BLaER1 treated with 17β-estradiol and CSF1 and Interleukin-3, amounts not matched to agents 10 nM and 100 nM (cell line): ENCODE data around the gene TRIM49D1.
"Not testable (repeated sequence)": the region's sequence is repeated elsewhere in the genome, so short reads cannot be mapped to it uniquely, and the experiment has no call there.

ENCODE experiments used
- H3K27ac ChIP-seq, 11 experiments: shearing (Covaris generic); formaldehyde crosslinking; 2 replicates each; pipeline ENCODE4 v1.8.1; 2022
- H3K27me3 ChIP-seq, 11 experiments: shearing (Covaris generic); formaldehyde crosslinking; 2 replicates each; pipeline ENCODE4 v1.8.1; 2022
- H3K36me3 ChIP-seq, 11 experiments: shearing (Covaris generic); formaldehyde crosslinking; 2 replicates each; pipeline ENCODE4 v1.8.1; 2022
- H3K4me1 ChIP-seq, 10 experiments: shearing (Covaris generic); formaldehyde crosslinking; 2 replicates each; pipeline ENCODE4 v1.8.1; 2022
- H3K4me2 ChIP-seq, 11 experiments: shearing (Covaris generic); formaldehyde crosslinking; 2 replicates each; pipeline ENCODE4 v1.8.1; 2022
- H3K4me3 ChIP-seq, 10 experiments: shearing (Covaris generic); formaldehyde crosslinking; 2 replicates each; pipeline ENCODE4 v1.8.1; 2022
- H3K9ac ChIP-seq, 11 experiments: shearing (Covaris generic); formaldehyde crosslinking; 2 replicates each; pipeline ENCODE4 v1.8.1; 2022
- H3K9me3 ChIP-seq, 11 experiments: shearing (Covaris generic); formaldehyde crosslinking; replicated peaks in 1 of 11; 2 replicates each; pipeline ENCODE4 v1.8.1; 2022
- H4K20me1 ChIP-seq, 11 experiments: shearing (Covaris generic); formaldehyde crosslinking; 2 replicates each; pipeline ENCODE4 v1.8.1; 2022
- Cebpa-rat ChIP-seq, 11 experiments: shearing (Covaris generic); IDR thresholded peaks; 2 replicates each; pipeline ENCODE4 v1.8.1; 2022

TRIM49D1 gene, protein sequence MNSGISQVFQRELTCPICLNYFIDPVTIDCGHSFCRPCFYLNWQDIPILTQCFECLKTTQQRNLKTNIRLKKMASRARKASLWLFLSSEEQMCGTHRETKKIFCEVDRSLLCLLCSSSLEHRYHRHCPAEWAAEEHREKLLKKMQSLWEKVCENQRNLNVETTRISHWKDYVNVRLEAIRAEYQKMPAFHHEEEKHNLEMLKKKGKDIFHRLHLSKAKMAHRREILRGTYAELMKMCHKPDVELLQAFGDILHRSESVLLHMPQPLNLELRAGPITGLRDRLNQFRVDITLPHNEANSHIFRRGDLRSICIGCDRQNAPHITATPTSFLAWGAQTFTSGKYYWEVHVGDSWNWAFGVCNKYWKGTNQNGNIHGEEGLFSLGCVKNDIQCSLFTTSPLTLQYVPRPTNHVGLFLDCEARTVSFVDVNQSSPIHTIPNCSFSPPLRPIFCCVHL

DNA sequence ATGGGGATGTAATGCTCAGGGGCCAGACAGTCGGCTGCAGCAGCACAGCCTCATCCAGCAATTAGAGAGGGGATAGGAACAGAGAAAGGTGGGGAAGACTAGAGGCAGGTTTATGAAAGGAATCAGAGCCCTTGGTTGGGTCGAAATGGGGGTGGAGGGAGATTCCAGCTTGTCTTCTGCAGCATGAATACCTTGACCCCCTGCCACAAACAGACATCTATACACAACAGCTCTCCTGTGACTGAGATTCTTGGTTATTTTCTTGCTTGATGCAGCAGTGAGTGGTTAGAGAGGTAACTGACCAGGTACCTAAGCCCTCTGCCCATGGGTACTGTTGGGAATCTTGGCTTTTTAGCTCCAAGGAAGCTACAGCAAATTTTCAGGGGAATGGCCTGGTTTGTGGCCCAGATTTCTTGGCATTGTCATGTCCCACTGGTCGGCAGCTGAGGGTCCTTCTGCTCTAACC is at the start of gene TRIM49D1:
TSS of gene TRIM49D1 (minus strand) at position 51 of the 466 bp plus-strand sequence. CDS start 4,535 bp downstream, outside the sequence.
- no peaks in the 10 kb centered on the region for H3K36me3 ChIP-seq
- no peak for TF ChIP-seq Cebpa-rat (IDR thresholded peaks at IDR 0.05)
- no peak within 1 kb of the TSS for H3K27ac ChIP-seq
- H3K9me3 ChIP-seq, result no peaks in the 10 kb centered on the region
- no peak within 1 kb of the TSS for H3K4me3 ChIP-seq
- no peaks in the 10 kb centered on the region for H3K4me1 ChIP-seq
- H3K4me2 ChIP-seq, result no peak within 1 kb of the TSS
- H3K9ac ChIP-seq, result no peak within 1 kb of the TSS
- no peaks in the 10 kb centered on the region for H3K27me3 ChIP-seq
- no peaks in the 10 kb centered on the region for H4K20me1 ChIP-seq

DNA sequence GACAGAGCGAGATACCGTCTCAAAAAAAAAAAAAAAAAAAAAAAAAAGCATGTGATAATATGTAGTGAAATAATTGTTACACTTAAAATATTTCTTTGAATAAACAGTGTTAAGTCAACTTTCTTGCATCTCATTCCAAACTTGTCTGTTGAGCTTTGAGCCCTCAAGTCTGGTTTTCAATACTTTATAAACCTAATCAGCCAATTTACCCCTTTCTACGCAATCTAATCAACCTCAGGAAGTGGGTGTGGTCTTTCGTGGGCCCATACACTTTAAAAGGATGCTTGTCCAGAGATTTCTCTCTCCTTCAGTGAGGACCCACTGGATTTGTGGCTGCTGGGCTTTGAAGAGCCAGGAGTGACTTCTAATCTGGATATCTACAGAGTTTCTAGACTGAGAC is 43.7 kb upstream of the TRIM49D1 start, which contains the start of gene TRIM64:
TSS of gene TRIM64 (plus strand) at position 301 of the 400 bp plus-strand sequence. CDS start 2,467 bp downstream, outside the sequence.
- H3K9ac ChIP-seq, H3K36me3 ChIP-seq: not testable (repeated sequence)

DNA sequence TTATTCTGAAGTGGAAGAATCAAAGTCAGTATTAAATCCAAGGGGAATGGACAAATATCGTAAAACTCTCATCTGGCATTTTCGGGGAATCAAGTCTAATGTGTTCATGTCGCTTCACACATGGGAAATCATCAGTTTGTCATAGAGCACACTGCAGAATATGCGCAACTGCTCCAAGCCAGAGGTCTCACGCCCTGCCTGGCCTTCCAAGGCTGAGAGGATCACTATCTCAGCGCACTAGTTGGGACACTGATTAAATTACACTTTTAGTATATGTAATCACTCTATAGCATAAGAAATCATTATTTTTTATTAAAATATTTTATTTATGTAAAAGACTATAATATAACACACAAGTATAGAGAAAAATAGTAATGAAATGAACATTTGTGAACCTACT is 38.8 kb upstream of the TRIM49D1 start:
- H3K9me3 ChIP-seq, H3K9ac ChIP-seq, H4K20me1 ChIP-seq, H3K4me2 ChIP-seq, H3K27me3 ChIP-seq, H3K4me1 ChIP-seq, H3K4me3 ChIP-seq, H3K27ac ChIP-seq, H3K36me3 ChIP-seq: not testable (repeated sequence)

More for the DNA sequence above, 43.7 kb upstream of the TRIM49D1 start, which contains the start of gene TRIM64:
- not testable (repeated sequence) for H3K4me3 ChIP-seq, H3K27ac ChIP-seq, H3K9me3 ChIP-seq, H3K4me2 ChIP-seq, H3K4me1 ChIP-seq, H3K27me3 ChIP-seq, H4K20me1 ChIP-seq

DNA sequence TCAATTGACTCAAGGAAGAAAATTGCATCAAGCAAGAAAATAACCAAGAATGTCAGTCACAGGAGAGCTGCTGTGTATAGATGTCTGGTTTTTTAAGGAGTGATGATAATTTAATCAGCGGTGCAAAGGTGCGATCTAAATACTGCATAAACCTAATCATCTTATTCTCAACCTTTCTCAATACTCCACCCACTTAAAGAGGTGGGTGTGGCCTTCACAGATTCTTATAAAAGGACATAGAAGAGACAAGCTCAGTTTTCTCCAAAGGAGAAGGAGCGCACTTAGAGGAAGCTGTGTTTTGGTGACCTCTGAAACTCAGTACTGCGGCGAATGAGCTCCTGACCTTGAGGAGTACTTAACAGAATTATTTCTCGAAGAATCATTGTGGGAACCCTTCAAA is 1.7 kb upstream of the TRIM49D1 start, which contains the start of gene TRIM49D2:
TSS of gene TRIM49D2 (plus strand) at position 301 of the 400 bp plus-strand sequence. CDS start 2,698 bp downstream, outside the sequence.
- not testable (repeated sequence) for H3K27me3 ChIP-seq, H4K20me1 ChIP-seq, H3K4me1 ChIP-seq, H3K4me2 ChIP-seq, H3K9me3 ChIP-seq, H3K27ac ChIP-seq, H3K36me3 ChIP-seq, H3K4me3 ChIP-seq, H3K9ac ChIP-seq

DNA sequence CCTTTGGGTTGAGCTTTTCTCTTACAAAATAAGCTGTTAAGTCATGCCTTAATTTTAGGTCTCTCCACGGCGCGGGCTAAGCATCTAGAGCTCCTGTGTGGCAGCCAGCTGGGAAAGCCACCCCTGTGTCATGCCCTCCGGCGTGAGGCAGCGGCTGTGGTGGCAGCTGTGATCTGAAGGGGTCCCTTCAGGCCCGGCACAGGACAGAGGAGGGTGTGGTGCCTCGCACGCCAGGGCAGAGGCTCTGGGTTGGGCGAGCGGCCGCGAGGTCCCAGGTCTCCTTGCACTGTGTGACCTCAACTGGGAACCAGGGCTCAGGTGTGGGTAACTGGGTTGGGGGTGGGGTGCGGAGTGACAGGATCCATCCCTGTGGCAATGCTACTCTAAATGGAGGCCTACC is 21.2 kb downstream of the TRIM49D1 start:
- not testable (repeated sequence) for H3K9me3 ChIP-seq, H3K36me3 ChIP-seq, H3K4me1 ChIP-seq, H3K27me3 ChIP-seq, H3K27ac ChIP-seq, H3K4me2 ChIP-seq, H3K9ac ChIP-seq, H4K20me1 ChIP-seq, H3K4me3 ChIP-seq

DNA sequence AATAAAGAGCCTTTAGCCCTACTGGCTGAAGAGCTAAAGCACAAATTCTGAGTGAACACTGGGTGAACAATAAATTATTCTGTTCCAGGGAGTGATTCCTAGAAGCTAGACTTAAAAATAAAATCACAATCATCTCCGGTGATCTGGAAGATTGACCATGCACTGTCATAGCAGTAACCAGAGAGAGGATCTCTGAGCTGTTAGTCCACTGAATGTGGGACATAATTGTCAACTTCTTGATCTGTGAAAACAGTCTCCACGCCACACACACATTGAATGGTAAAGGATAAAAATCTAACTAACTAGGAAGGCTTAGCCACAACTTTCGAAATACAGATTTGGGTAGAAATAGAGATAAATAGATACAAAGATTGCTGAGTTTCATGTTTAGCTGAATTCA is 28.8 kb downstream of the TRIM49D1 start:
- H3K4me3 ChIP-seq, H3K4me1 ChIP-seq, H3K36me3 ChIP-seq, H3K27ac ChIP-seq, H4K20me1 ChIP-seq, H3K9ac ChIP-seq, H3K9me3 ChIP-seq, H3K27me3 ChIP-seq, H3K4me2 ChIP-seq: not testable (repeated sequence)

DNA sequence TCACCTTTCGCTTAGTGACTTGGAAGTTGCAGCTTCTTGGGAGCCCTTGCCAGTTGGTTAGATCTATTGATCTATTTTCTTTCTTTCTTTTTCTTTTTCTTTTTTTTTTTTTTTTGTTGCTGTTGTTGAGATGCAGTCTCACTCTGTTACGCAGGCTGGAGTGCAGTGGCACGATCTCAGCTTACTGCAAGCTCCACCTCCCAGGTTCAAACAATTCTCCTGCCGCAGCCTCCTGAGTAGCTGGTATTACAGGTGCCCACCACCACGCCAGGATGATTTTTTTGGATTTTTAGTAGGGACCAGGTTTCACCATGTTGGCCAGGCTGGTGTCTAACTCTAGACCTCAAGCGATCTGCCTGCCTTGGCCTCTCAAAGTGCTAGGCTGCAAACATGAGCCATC is 44.5 kb downstream of the TRIM49D1 start:
- not testable (repeated sequence) for H3K4me2 ChIP-seq, H4K20me1 ChIP-seq, H3K27ac ChIP-seq, H3K4me1 ChIP-seq, H3K36me3 ChIP-seq, H3K9ac ChIP-seq, H3K9me3 ChIP-seq, H3K27me3 ChIP-seq, H3K4me3 ChIP-seq

DNA sequence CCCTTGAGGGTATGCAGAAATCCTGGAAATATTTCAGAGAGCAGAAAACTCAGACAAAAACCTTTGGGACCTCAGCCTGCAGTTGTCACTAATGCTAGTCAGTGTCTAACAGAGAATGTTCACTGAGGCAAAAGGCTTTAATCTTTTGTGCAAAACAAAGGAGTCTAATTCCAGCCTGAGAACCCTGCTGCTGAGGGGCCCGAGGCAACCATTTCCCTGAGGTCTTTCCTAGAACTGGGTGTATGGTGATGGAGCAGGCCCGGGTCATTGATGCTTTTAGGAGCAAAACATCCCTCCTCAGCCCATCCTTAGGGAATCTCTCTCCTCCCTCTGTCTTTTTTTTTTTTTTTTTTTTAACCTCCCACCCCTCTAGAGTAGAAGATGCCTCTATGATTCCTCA is 49.5 kb downstream of the TRIM49D1 start:
- not testable (repeated sequence) for H3K9me3 ChIP-seq, H3K36me3 ChIP-seq, H3K9ac ChIP-seq, H3K4me2 ChIP-seq, H4K20me1 ChIP-seq, H3K27ac ChIP-seq, H3K4me3 ChIP-seq, H3K4me1 ChIP-seq, H3K27me3 ChIP-seq

DNA sequence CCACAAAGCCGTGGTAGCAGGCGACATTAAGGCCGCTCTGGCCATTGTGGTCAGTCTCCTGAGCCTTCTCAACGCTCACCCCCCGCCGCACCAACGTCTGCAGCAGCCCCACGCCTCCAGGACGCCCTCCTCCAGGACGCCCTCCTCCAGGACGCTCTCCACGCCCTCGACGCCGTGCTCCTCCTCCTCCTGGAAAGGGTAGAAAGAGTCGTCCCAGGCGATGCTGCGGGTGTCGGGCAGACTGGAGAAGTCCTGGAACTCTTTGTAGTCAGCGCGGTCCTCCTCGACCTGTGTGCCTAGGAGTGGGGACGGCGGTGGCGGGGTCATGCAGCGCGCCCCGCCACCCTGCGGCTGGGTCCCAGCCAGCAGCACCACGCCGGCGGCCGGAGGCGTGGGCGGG is 56.8 kb downstream of the TRIM49D1 start:
- not testable (repeated sequence) for H3K27ac ChIP-seq, H3K4me3 ChIP-seq, H3K4me2 ChIP-seq, H4K20me1 ChIP-seq, H3K9me3 ChIP-seq, H3K9ac ChIP-seq, H3K27me3 ChIP-seq, H3K36me3 ChIP-seq, H3K4me1 ChIP-seq

DNA sequence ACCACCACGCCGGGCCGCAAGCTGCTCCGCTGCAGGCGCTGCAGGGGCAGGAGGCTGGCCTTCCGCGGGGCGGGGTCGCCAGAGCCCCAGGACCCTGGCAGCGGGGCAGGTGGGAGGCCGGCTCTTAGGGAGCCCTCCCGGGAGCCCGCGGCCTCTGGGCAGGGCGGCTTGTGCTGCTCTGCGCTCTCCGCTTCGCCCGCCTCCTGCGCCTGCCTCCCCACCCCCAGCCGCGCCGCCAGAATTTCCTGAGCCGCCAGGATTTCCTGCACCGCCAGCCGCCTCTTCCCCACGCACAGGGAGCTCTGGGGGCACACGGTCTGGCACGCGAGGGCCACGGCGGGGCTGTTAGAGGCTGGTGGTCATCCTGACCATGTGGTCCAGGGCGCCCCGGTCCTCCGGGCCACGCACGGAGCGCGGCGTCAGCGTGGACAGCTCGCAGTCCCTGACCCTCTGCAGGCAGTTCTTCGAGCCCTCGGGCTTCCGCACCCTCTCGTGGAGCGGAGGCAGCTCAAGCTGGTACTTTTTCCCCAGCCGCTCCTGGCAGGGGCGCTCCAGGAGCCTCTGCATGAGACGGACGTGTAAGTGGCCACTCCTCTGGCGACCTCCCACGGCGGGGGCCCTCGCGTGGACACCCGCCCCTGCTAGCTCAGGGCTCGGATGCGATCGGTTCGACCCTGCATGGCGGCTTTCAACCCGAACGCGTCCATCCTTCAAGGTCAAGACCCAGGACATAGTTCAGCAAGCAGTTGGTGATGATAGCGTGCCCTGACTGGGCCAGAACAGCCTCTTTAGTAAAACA is 57.9 kb downstream of the TRIM49D1 start:
- not testable (repeated sequence) for H3K4me3 ChIP-seq, H3K27ac ChIP-seq, H3K27me3 ChIP-seq, H4K20me1 ChIP-seq, H3K9ac ChIP-seq, H3K36me3 ChIP-seq, H3K4me1 ChIP-seq, H3K4me2 ChIP-seq, H3K9me3 ChIP-seq
